HEK293 (cell line): ENCODE data around the gene SUSD2.

Experiments
- GLI4 ChIP-seq: fragments of 450-650 bp; formaldehyde crosslinking; IDR thresholded peaks from 2 replicates; pipeline ENCODE4 v1.5.1; 2016; ENCODE audit warnings: missing biosample characterization, missing genetic modification characterization
- ZFP3 ChIP-seq: fragments of 450-650 bp; formaldehyde crosslinking; IDR thresholded peaks from 2 replicates; pipeline ENCODE4 v1.5.1; 2016; ENCODE audit warnings: low read depth, missing biosample characterization, missing genetic modification characterization
- ZNF132 ChIP-seq: fragments of 450-650 bp; formaldehyde crosslinking; IDR thresholded peaks from 2 replicates; pipeline ENCODE4 v1.5.1; 2017; ENCODE audit warnings: missing biosample characterization, missing genetic modification characterization, borderline replicate concordance
- ZNF211 ChIP-seq: fragments of 450-650 bp; formaldehyde crosslinking; IDR thresholded peaks from 2 replicates; pipeline ENCODE4 v1.5.1; 2016; ENCODE audit warnings: low read depth, missing biosample characterization, missing genetic modification characterization
- ZNF555 ChIP-seq: fragments of 450-650 bp; formaldehyde crosslinking; conservative IDR thresholded peaks from 2 replicates; pipeline ENCODE4 v1.5.1; 2017; ENCODE audit warnings: missing biosample characterization, mild to moderate bottlenecking, missing genetic modification characterization, inconsistent platforms
- ZNF585B ChIP-seq: fragments of 450-650 bp; formaldehyde crosslinking; IDR thresholded peaks from 2 replicates; pipeline ENCODE4 v1.5.1; 2016; ENCODE audit warnings: missing biosample characterization, missing genetic modification characterization
- TF ChIP-seq, protein P1 (sequence below): fragments of 450-650 bp; formaldehyde crosslinking; conservative IDR thresholded peaks from 2 replicates; pipeline ENCODE4 v1.5.1; 2016; ENCODE audit warnings: low read depth, missing biosample characterization, missing genetic modification characterization
- TF ChIP-seq, protein P2 (sequence below): fragments of 450-650 bp; formaldehyde crosslinking; IDR thresholded peaks from 2 replicates; pipeline ENCODE4 v1.5.1; 2016; ENCODE audit warnings: missing biosample characterization, missing genetic modification characterization
- TF ChIP-seq, protein P3 (sequence below): fragments of 450-650 bp; formaldehyde crosslinking; IDR thresholded peaks from 2 replicates; pipeline ENCODE4 v1.5.1; 2016; ENCODE audit warnings: missing biosample characterization, missing genetic modification characterization
- TF ChIP-seq, protein P4 (sequence below): fragments of 450-650 bp; formaldehyde crosslinking; optimal IDR thresholded peaks from 2 replicates; pipeline ENCODE3; 2016; ENCODE audit warnings: missing biosample characterization, mild to moderate bottlenecking, missing genetic modification characterization

DNA sequence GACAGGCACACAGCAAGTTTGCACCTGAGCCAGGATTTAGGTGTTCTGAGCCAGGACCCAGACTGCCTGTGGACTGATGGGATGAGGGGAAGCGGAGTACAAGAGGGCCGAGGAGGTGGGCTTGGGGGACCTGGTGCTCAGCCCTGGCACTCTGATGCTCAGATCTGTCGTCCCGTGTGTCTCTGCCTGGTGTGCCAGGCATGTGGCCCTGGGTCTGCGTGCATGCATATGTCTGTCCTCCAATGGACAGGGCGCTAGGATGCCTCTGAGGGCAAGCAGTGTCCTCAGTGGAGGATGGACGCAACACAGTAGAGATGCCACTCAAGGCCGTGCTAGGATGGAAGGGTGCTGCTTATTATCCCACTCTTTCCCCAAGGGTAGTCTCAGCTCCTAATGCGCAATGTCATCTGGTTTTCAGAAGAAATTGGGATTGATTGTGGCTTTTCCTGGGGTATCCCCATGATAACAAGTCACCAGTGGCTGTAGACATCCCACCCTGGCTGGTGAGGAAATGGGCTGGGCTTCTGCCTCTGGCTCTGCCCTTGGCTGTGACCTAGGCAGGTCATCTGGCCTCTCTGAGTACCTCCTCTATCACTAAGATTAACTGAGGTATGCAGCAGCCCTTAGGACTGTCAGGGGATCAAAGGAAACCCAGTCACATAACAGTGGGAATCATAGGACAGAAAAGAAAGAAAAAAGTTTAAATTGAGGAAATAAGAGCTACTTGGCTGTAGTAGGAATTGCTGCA, 35.7 kb upstream of the SUSD2 start:
- TF ChIP-seq, protein P1, sequence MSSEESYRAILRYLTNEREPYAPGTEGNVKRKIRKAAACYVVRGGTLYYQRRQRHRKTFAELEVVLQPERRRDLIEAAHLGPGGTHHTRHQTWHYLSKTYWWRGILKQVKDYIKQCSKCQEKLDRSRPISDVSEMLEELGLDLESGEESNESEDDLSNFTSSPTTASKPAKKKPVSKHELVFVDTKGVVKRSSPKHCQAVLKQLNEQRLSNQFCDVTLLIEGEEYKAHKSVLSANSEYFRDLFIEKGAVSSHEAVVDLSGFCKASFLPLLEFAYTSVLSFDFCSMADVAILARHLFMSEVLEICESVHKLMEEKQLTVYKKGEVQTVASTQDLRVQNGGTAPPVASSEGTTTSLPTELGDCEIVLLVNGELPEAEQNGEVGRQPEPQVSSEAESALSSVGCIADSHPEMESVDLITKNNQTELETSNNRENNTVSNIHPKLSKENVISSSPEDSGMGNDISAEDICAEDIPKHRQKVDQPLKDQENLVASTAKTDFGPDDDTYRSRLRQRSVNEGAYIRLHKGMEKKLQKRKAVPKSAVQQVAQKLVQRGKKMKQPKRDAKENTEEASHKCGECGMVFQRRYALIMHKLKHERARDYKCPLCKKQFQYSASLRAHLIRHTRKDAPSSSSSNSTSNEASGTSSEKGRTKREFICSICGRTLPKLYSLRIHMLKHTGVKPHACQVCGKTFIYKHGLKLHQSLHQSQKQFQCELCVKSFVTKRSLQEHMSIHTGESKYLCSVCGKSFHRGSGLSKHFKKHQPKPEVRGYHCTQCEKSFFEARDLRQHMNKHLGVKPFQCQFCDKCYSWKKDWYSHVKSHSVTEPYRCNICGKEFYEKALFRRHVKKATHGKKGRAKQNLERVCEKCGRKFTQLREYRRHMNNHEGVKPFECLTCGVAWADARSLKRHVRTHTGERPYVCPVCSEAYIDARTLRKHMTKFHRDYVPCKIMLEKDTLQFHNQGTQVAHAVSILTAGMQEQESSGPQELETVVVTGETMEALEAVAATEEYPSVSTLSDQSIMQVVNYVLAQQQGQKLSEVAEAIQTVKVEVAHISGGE: no peak
- TF ChIP-seq ZNF211 (no peak), ZNF585B (tag by site-specific recombination) (no peak), ZNF555 (no peak), ZNF132 (tag by site-specific recombination) (no peak), ZFP3 (no peak), GLI4 (no peak)
- TF ChIP-seq, protein P2, sequence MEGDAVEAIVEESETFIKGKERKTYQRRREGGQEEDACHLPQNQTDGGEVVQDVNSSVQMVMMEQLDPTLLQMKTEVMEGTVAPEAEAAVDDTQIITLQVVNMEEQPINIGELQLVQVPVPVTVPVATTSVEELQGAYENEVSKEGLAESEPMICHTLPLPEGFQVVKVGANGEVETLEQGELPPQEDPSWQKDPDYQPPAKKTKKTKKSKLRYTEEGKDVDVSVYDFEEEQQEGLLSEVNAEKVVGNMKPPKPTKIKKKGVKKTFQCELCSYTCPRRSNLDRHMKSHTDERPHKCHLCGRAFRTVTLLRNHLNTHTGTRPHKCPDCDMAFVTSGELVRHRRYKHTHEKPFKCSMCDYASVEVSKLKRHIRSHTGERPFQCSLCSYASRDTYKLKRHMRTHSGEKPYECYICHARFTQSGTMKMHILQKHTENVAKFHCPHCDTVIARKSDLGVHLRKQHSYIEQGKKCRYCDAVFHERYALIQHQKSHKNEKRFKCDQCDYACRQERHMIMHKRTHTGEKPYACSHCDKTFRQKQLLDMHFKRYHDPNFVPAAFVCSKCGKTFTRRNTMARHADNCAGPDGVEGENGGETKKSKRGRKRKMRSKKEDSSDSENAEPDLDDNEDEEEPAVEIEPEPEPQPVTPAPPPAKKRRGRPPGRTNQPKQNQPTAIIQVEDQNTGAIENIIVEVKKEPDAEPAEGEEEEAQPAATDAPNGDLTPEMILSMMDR (tag by site-specific recombination): no peak
- TF ChIP-seq, protein P3, sequence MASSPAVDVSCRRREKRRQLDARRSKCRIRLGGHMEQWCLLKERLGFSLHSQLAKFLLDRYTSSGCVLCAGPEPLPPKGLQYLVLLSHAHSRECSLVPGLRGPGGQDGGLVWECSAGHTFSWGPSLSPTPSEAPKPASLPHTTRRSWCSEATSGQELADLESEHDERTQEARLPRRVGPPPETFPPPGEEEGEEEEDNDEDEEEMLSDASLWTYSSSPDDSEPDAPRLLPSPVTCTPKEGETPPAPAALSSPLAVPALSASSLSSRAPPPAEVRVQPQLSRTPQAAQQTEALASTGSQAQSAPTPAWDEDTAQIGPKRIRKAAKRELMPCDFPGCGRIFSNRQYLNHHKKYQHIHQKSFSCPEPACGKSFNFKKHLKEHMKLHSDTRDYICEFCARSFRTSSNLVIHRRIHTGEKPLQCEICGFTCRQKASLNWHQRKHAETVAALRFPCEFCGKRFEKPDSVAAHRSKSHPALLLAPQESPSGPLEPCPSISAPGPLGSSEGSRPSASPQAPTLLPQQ (tag by site-specific recombination): no peak
- TF ChIP-seq, protein P4, sequence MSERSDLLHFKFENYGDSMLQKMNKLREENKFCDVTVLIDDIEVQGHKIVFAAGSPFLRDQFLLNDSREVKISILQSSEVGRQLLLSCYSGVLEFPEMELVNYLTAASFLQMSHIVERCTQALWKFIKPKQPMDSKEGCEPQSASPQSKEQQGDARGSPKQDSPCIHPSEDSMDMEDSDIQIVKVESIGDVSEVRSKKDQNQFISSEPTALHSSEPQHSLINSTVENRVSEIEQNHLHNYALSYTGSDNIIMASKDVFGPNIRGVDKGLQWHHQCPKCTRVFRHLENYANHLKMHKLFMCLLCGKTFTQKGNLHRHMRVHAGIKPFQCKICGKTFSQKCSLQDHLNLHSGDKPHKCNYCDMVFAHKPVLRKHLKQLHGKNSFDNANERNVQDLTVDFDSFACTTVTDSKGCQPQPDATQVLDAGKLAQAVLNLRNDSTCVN (tag by site-specific recombination): no peak
